ENCODE results near the gene ATP5F1D.

The ATP5F1D gene

DNA sequence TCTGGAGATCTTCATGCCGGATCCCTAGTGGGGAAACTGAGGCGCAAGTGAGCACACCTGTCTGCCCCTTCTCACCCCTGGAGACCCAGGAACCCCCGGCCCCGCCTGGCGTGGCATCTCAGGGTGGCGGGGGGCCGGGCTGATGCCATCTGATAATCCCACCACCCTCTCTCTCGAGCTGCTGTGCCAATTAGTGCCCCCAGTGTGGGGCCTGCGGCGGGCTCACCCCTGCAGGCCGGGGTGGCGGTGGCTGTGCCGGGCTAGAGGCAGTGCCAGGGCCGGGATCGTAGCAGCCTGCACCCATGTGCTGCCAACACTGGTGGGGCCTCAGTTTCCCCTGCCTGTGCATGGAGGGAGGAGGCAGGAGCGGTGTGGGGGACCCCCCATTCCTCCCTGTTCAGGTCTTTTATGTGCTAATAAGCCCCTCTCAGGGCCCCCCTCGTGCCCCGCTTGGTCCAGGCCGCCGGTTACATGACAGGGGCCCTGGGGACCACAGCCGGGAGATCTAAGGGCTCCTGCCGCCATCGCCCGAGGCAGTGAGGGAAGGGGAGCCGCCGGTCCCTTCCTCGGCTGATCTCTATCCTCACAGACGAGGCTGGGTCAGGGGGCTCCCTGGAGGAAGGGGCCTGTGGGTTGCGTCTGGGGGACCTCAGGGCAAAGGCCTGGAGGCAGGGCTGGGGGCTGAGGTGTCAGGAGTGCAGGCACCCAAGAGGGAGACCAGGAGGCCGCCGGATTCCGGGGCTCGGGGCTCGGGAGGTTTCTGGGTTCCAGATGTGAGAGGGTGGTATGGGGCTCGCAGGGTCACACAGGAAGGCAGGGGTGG lies 52.4 kb downstream of the ATP5F1D start:
- DNase-seq (ENCODE audit: low read depth in 3 of 3), result no peak

Measured in stimulated activated CD4-positive, alpha-beta T cell treated with anti-CD3 and anti-CD28 coated beads, TNF-alpha, amount 100 ng/mL, for 4 hours (primary cell).